SK-N-SH treated with all-trans-retinoic acid at 6 μM for 48 hours (cell line): ENCODE results near the gene GRXCR1.

Experiments
- ARNTL ChIP-seq: fragments of 450-650 bp; formaldehyde crosslinking; IDR thresholded peaks from 2 replicates; pipeline ENCODE4 v1.5.0; 2020; ENCODE audit warnings: low read depth, mild to moderate bottlenecking, moderate library complexity, borderline replicate concordance
- CSRNP3 ChIP-seq: fragments of 250-450 bp; sonication (Bioruptor Pico); IDR thresholded peaks from 2 replicates; pipeline ENCODE4 v1.5.1; 2021; ENCODE audit warnings: mild to moderate bottlenecking, moderate library complexity
- ESRRG ChIP-seq: fragments of 250-450 bp; sonication (Bioruptor Pico); IDR thresholded peaks from 2 replicates; pipeline ENCODE4 v1.6.1; 2021; ENCODE audit warnings: mild to moderate bottlenecking
- PPARA ChIP-seq: fragments of 250-450 bp; sonication (Bioruptor Pico); IDR thresholded peaks from 2 replicates; pipeline ENCODE4 v1.5.0; 2020; ENCODE audit warnings: mild to moderate bottlenecking, borderline replicate concordance
- ZFP3 ChIP-seq: fragments of 250-450 bp; sonication (Bioruptor Pico); IDR thresholded peaks from 2 replicates; pipeline ENCODE4 v1.5.0; 2020; ENCODE audit warnings: mild to moderate bottlenecking, moderate library complexity
- ZNF8 ChIP-seq: fragments of 450-650 bp; formaldehyde crosslinking; IDR thresholded peaks from 2 replicates; pipeline ENCODE4 v1.5.0; 2020; ENCODE audit warnings: mild to moderate bottlenecking, moderate library complexity

- TF ChIP-seq ARNTL (CRISPR knock-in tag) (no peak), ZFP3 (no peak), PPARA (CRISPR knock-in tag) (no peak), CSRNP3 (no peak), ESRRG (CRISPR knock-in tag) (no peak), ZNF8 (no peak)
Measured at GRCh38 chr4:42906341-42906740, 13.8 kb downstream of the GRXCR1 start.
